Endothelial cell of umbilical vein (primary cell): ENCODE measurements around the gene SERPINI1.

Experiments used
- CTCF ChIP-seq, 2 donors: IDR thresholded peaks; 1 replicate in 1 of 2; 2 replicates in 1 of 2; pipeline ENCODE4 v1.5.1; 2011; ENCODE audit warnings: low read length in 2 of 2, mild to moderate bottlenecking in 2 of 2, moderate library complexity in 2 of 2, control low read depth in 1 of 2, inconsistent platforms in 1 of 2, low read depth in 1 of 2; ENCODE audit not compliant: insufficient read depth in 1 of 2; ENCODE audit errors: extremely low read depth in 1 of 2
- EZH2 ChIP-seq: IDR thresholded peaks from 2 replicates; pipeline ENCODE4 v1.6.1; 2012; ENCODE audit warnings: borderline replicate concordance, low read depth, mild to moderate bottlenecking, moderate library complexity, low read length, inconsistent platforms; ENCODE audit not compliant: severe bottlenecking
- MAX ChIP-seq: IDR thresholded peaks from 2 replicates; pipeline ENCODE4 v1.6.1; 2011; ENCODE audit not compliant: insufficient read depth, insufficient read length
- POLR2A ChIP-seq: IDR thresholded peaks from 2 replicates; pipeline ENCODE4 v1.6.1; 2012; ENCODE audit warnings: low read depth, mild to moderate bottlenecking, control low read depth, low read length
- POLR2AphosphoS5 ChIP-seq: IDR thresholded peaks from 2 replicates; pipeline ENCODE4 v1.6.1; 2012; ENCODE audit warnings: low read depth, mild to moderate bottlenecking, control low read depth, low read length, moderate library complexity; ENCODE audit not compliant: insufficient read depth

GRCh38 chr3:167858865-167859264 is 123.3 kb downstream of the SERPINI1 start:
- TF ChIP-seq CTCF (IDR thresholded peaks at IDR 0.05; ENCODE audit: extremely low read depth in 1 of 2, insufficient read depth in 1 of 2, low read depth in 1 of 2, low read length in 2 of 2) = no peak
- no peak for TF ChIP-seq POLR2A
- no peak for TF ChIP-seq MAX
- no peak for TF ChIP-seq EZH2
- TF ChIP-seq POLR2AphosphoS5 = no peak
